ENCODE results near the gene ADARB1. TPM values are rescaled to one million over a fixed set of nuclear protein-coding genes. Genes with fewer than 3 reads are reported as not detected.
A peak's percentile ranks its signal among the peaks of the same experiment; 100 is the strongest.

The ADARB1 gene
- total RNA-seq, 1 experiment from 2014 or later: 14.6 TPM

DNA sequence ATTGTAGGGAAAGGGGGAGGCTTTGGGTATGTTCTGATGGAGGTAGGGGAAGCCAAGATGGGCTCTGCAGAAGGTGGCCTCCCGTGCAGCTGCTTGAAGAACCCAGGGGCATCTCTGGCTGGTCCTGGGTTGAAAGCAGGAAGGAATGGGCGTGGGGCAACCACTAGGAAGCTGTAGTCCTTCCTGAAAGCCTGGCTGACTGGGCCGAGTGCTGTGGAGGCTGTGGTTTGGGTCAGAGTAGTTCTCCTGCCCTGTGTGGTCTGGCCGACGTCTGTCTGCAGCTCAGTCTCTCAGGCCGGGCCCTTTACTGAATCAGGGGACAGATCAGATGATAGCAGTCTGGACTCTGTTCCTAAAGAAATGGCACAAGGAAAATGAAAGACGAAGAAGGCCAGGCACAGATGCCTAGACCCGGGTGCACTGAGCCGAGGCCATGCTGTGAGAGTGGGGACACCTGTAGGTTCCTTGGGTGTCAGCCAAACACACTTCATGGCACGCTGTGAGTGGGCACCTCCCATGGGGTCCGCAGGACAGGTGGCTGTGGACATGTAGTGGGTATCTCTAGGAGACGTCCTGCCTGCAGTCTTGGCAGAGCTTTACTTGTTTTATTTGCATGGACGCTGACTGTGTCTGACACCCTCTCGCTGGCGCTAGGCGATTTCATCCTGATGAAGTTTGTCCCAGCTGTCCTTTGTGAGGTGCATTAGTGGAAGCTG, 126.4 kb downstream of the ADARB1 start:
- no peak for TF ChIP-seq OVOL2 (CRISPR knock-in tag; IDR thresholded peaks at IDR 0.05; ENCODE audit: borderline replicate concordance)
- TF ChIP-seq HMGA2 (CRISPR knock-in tag; IDR thresholded peaks at IDR 0.05): no peak
- TF ChIP-seq, protein P1, sequence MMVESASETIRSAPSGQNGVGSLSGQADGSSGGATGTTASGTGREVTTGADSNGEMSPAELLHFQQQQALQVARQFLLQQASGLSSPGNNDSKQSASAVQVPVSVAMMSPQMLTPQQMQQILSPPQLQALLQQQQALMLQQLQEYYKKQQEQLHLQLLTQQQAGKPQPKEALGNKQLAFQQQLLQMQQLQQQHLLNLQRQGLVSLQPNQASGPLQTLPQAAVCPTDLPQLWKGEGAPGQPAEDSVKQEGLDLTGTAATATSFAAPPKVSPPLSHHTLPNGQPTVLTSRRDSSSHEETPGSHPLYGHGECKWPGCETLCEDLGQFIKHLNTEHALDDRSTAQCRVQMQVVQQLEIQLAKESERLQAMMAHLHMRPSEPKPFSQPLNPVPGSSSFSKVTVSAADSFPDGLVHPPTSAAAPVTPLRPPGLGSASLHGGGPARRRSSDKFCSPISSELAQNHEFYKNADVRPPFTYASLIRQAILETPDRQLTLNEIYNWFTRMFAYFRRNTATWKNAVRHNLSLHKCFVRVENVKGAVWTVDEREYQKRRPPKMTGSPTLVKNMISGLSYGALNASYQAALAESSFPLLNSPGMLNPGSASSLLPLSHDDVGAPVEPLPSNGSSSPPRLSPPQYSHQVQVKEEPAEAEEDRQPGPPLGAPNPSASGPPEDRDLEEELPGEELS (CRISPR knock-in tag; IDR thresholded peaks at IDR 0.05): no peak
- no peak for TF ChIP-seq IRF2 (CRISPR knock-in tag; IDR thresholded peaks at IDR 0.05; ENCODE audit: borderline replicate concordance, low read depth)
- TF ChIP-seq, protein P2, sequence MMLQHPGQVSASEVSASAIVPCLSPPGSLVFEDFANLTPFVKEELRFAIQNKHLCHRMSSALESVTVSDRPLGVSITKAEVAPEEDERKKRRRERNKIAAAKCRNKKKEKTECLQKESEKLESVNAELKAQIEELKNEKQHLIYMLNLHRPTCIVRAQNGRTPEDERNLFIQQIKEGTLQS (CRISPR knock-in tag; conservative IDR thresholded peaks at IDR 0.05): no peak
- TF ChIP-seq ZNF423 (CRISPR knock-in tag; IDR thresholded peaks at IDR 0.05): no peak
- TF ChIP-seq, protein P3, sequence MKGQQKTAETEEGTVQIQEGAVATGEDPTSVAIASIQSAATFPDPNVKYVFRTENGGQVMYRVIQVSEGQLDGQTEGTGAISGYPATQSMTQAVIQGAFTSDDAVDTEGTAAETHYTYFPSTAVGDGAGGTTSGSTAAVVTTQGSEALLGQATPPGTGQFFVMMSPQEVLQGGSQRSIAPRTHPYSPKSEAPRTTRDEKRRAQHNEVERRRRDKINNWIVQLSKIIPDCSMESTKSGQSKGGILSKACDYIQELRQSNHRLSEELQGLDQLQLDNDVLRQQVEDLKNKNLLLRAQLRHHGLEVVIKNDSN (CRISPR knock-in tag; IDR thresholded peaks at IDR 0.05): no peak
- TF ChIP-seq, protein P4, sequence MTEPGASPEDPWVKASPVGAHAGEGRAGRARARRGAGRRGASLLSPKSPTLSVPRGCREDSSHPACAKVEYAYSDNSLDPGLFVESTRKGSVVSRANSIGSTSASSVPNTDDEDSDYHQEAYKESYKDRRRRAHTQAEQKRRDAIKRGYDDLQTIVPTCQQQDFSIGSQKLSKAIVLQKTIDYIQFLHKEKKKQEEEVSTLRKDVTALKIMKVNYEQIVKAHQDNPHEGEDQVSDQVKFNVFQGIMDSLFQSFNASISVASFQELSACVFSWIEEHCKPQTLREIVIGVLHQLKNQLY (CRISPR knock-in tag; IDR thresholded peaks at IDR 0.05): no peak
- no peak for TF ChIP-seq KAT7 (CRISPR knock-in tag; IDR thresholded peaks at IDR 0.05; ENCODE audit: borderline replicate concordance)
- no peak for TF ChIP-seq ZNF121 (CRISPR knock-in tag; IDR thresholded peaks at IDR 0.05)
- TF ChIP-seq NR1H2 (CRISPR knock-in tag; IDR thresholded peaks at IDR 0.05): no peak
- TF ChIP-seq, protein P5, sequence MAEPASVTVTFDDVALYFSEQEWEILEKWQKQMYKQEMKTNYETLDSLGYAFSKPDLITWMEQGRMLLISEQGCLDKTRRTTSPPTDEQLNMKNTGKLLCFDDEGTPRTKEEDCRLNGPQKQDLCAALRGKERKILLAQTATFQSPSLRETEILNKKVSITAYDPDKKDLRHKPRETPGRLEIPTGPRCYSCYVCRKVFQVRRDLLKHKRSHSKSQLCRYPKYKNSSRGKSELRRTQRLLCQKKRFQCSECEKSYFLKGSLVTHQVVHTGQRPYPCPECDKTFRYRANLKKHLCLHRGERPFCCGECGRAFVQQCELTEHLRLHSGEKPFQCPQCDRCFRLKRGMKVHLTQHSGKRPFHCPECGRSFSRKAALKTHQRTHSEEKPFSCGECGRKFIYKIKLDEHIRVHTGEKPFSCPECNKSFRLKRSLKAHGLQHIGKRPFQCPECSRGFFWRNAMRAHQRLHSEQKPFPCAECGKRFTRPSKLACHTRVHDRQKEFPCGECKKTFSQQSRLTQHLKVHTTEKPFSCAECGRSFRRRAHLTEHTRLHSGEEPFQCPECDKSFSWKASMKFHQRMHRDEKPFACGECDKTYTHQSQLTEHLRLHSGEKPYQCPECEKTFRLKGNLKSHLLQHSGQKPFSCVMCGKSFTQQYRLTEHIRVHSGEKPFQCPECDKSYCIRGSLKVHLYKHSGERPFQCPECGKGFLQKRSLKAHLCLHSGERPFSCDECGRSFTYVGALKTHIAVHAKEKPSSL (CRISPR knock-in tag; conservative IDR thresholded peaks at IDR 0.05): no peak
- TF ChIP-seq RORB (CRISPR knock-in tag; IDR thresholded peaks at IDR 0.05): no peak
- POLR2A ChIA-PET: no interaction called here
- CTCF ChIA-PET: interaction anchor here (0.8 kb wide), 1 partner anchor 32 kb away, joined by 3 read pairs; no protein-coding TSS in a partner anchor

GRCh38 chr21:45202344-45202743, 128.0 kb downstream of the ADARB1 start:
- no peaks in the 10 kb centered on the region; the same call in 1 of the 2 replicates for H3K27me3 Mint-ChIP-seq (ENCODE audit: low read depth)
- H3K4me3 Mint-ChIP-seq: no peak overlapping the region
- no peaks in the 10 kb centered on the region for H3K9me3 Mint-ChIP-seq
- no peak overlapping the region; the same call in 1 of the 2 replicates for H3K27ac Mint-ChIP-seq
- TF ChIP-seq TCF7 (CRISPR knock-in tag; IDR thresholded peaks at IDR 0.05; ENCODE audit: low read depth): no peak
- ChIA-PET POLR2A (no interaction called here), CTCF (no interaction called here)
- peaks cover 2% of the 10 kb centered on the region; the same call in 1 of the 2 replicates for H3K4me1 Mint-ChIP-seq
- no peaks in the 10 kb centered on the region for H3K36me3 Mint-ChIP-seq
- DNase-seq (ENCODE audit: low spot score): no peak
- no peak for ATAC-seq

More for the DNA sequence above, 126.4 kb downstream of the ADARB1 start:
- Mint-ChIP-seq H3K4me1 (peaks cover 2% of the 10 kb centered on the region; the same call in 1 of the 2 replicates), H3K9me3 (no peaks in the 10 kb centered on the region), H3K4me3 (no peak overlapping the region), H3K27me3 (ENCODE audit: low read depth) (no peaks in the 10 kb centered on the region; the same call in 1 of the 2 replicates), H3K27ac (0 out of 2 replicates have a peak overlapping the region, but pooled peaks have one; percentile 51), H3K36me3 (no peaks in the 10 kb centered on the region)
- ATAC-seq (no peak), DNase-seq (ENCODE audit: low spot score) (no peak)

GRCh38 chr21:45202889-45203288, 128.5 kb downstream of the ADARB1 start:
- no peaks in the 10 kb centered on the region for H3K36me3 Mint-ChIP-seq
- H3K9me3 Mint-ChIP-seq: no peaks in the 10 kb centered on the region
- no peak for DNase-seq (ENCODE audit: low spot score)
- H3K27ac Mint-ChIP-seq: no peak overlapping the region; the same call in 1 of the 2 replicates
- no peak overlapping the region for H3K4me3 Mint-ChIP-seq
- no peak for ATAC-seq
- no peaks in the 10 kb centered on the region; the same call in 1 of the 2 replicates for H3K27me3 Mint-ChIP-seq (ENCODE audit: low read depth)
- peaks cover 2% of the 10 kb centered on the region; the same call in 1 of the 2 replicates for H3K4me1 Mint-ChIP-seq
- CTCF ChIA-PET: no interaction called here
- POLR2A ChIA-PET: no interaction called here
- TF ChIP-seq GTF2I (CRISPR knock-in tag; conservative IDR thresholded peaks at IDR 0.05): no peak
- TF ChIP-seq, protein P6, sequence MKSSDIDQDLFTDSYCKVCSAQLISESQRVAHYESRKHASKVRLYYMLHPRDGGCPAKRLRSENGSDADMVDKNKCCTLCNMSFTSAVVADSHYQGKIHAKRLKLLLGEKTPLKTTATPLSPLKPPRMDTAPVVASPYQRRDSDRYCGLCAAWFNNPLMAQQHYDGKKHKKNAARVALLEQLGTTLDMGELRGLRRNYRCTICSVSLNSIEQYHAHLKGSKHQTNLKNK (CRISPR knock-in tag; IDR thresholded peaks at IDR 0.05): no peak
- TF ChIP-seq, protein P7, sequence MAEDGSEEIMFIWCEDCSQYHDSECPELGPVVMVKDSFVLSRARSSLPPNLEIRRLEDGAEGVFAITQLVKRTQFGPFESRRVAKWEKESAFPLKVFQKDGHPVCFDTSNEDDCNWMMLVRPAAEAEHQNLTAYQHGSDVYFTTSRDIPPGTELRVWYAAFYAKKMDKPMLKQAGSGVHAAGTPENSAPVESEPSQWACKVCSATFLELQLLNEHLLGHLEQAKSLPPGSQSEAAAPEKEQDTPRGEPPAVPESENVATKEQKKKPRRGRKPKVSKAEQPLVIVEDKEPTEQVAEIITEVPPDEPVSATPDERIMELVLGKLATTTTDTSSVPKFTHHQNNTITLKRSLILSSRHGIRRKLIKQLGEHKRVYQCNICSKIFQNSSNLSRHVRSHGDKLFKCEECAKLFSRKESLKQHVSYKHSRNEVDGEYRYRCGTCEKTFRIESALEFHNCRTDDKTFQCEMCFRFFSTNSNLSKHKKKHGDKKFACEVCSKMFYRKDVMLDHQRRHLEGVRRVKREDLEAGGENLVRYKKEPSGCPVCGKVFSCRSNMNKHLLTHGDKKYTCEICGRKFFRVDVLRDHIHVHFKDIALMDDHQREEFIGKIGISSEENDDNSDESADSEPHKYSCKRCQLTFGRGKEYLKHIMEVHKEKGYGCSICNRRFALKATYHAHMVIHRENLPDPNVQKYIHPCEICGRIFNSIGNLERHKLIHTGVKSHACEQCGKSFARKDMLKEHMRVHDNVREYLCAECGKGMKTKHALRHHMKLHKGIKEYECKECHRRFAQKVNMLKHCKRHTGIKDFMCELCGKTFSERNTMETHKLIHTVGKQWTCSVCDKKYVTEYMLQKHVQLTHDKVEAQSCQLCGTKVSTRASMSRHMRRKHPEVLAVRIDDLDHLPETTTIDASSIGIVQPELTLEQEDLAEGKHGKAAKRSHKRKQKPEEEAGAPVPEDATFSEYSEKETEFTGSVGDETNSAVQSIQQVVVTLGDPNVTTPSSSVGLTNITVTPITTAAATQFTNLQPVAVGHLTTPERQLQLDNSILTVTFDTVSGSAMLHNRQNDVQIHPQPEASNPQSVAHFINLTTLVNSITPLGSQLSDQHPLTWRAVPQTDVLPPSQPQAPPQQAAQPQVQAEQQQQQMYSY (CRISPR knock-in tag; IDR thresholded peaks at IDR 0.05): no peak
- TF ChIP-seq HMGXB4 (CRISPR knock-in tag; IDR thresholded peaks at IDR 0.05): no peak

All from WTC11 (cell line).